Smooth muscle cell of the brain vasculature (primary cell): ENCODE results near the gene ARHGAP15.
A peak's percentile ranks its signal among the peaks of the same experiment; 100 is the strongest.

Experiments used
- DNase-seq: peaks from one replicate; pipeline ENCODE4 v3.0.0-alpha.2; 2012; ENCODE audit warnings: low read depth, low spot score

Gene ARHGAP15

DNA sequence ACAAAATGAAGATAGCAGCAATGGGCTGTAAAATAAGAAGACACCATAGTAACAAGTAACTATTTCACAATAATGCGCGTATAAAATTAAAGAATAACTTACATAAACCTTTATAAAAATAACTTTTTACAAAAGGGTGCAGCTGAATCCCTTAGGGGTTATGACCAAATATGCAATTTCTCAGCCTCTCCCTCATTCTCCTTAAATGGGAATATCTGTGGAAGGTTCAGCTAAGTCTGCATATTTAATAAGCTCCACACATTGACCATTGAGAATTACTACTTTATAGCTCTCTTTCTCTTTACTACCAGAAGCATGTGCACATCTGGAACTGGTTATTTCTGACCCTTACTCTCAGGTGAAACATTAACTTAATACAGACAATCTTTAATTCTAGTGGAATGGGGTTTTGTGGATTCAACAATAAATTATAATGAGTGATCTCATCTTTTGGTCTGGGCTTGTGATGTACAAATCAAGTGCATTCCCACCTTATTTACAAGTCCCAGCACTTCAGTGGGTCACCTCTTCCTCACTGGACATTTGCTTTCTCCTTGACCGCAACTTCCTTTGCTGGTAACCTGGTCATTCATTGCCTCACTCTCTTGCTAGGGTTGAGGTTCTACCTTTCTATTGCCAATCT is 15.7 kb downstream of the ARHGAP15 start:
- DNase-seq = no peak

DNA sequence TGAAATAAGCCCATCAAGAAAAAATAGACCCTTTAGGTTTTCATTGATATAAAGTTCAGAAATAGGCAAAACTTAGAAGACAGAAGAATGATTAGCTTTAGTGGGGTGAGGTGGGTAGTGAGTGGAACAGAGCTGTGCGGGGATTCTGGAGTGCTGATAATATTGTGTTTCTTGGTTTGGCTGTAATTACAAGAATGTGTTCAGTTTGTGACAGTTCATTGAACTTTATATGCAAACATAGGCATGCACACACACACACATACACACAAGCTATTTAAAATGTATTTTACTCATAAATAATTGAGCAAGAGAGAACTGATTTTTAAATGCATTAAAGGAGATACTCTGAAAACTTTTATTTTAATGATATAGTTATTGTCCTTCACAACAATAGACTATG is 17.1 kb downstream of the ARHGAP15 start:
- DNase-seq = no peak

DNA sequence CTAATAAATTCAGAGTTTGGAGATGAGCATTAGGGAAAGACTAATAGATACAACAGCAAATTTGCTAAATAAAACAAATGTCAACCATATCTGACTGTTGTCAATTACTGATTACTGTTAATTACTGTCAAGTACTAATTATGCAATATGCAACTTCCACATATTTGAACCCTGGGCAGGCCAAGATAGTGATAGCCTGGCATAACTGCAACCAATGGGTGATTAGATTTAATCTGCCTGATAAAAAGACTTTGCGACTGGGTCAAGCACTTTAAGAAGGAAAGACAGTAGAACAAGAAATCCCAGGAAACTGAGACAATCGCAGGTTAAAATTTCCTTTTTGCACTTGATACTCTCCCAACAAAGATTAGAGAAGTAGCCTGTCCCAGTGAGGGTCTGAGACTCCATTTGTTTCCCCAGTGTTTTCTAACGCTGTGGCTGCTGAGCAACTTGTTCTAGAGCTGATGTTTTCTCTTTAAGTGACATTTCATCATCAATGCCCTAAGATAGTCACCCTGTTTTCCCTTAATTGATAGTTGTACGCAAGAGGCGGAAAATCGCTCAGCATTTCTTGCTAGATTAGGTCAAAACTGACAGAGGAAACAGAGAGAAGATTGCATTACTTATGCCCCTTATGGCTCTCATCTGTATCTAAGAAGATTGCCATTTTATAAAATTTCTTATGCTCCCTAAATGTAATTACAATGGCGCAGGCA is 17.8 kb downstream of the ARHGAP15 start:
- DNase-seq = no peak

DNA sequence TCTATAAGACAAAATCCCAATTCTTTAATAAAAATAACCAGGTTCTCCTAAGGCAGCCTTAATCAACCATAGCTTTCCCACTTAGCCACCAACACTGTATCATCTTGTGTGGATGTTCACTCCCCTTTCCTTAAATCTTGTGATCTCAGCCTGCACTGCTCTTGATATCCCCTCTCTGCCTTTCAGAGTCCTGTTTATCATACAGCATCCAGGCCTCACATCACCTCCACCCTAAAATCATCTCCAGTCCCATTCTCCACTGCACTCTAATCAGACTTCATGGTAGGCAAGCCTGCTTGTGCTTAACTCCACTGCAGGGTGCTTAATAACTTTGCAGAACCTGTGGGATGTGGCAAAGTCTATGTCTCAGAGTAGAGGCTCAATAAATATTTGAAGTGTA is 18.8 kb downstream of the ARHGAP15 start:
- DNase-seq = no peak

DNA sequence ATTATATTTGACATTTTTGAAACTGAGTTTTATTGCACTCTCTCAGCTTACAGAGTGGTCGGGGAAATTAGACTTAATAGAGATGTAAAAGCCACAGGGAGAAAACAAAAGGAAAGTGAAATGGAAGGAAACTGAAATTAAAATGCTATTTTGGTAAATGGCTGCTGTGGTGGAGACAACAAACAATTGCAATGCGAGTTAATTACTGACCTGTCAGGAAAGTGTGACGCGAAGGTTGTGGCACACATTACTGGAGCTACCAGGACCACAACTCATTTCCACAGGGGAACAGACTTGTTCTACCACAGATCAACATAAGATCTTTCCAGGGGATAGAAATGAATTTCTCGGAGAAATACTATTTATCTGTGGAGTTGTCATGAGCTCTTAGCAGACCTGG is 19.5 kb downstream of the ARHGAP15 start:
- no peak for DNase-seq

DNA sequence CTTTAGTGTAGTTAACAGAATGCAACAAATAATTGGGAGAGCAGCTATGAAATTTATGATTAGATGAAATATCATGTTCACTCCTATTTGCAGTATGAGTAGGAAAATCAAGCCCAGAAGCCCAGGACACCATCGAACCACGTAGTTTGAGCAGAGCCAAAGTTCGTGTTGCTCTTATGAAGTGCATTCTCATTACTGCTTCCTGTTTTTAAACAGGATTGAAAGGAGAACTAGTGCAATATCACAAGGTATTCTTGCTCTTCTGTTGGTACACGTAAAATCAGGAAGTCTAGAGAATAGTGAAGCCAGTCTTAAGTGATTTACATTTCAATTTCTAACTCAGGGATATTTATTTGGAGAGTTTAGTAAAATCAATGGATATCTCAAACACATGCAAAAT is 21.1 kb downstream of the ARHGAP15 start:
- no peak for DNase-seq

DNA sequence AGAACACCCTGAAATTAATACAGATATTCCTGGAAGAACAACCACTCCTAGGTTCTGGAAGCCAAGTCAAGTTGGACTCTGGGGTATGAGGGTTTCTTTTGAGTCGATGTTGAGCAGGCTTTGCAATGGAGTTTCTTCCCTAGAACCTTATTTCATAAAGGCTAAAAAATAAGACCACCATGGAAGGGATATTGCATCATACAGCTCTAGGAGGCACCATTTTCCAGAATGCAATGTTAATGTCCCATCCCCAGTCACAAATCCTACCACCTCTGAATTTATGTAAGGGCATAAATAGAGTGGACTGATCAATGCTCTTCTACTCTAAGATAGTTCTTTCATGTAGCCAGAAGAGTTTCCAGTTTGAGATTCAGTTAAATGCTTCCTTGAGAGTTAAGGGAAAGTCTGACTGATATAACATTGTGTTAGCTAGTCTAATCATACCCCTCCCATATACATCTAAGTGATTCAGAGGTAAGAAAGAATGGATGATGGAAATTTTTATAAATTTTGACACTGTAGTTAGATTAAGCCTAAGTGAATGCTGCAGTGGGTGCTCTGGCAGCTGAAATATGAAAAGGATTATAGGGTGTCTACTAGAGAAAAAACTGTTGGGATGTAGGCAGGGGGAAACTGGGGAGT is 22.0 kb downstream of the ARHGAP15 start:
- DNase-seq = no peak

DNA sequence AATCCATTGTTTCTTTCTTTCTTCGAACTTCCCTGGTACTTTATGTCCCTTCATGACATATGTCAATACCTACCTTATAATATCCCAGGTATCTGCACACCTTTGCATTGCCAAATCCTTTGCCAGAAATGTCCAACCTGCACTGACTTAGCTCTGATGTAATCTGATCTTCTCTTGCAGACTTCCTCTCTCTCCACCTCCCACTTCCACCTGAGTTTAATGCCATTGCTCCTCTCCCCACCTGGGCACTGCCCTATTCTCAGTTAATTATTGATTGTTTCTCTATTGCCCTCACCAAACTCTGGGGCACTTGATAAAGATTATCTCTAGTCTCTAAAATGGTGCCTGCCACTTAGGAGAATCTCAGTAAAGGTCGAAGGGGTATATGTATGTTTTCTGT is 23.0 kb downstream of the ARHGAP15 start:
- DNase-seq = no peak

DNA sequence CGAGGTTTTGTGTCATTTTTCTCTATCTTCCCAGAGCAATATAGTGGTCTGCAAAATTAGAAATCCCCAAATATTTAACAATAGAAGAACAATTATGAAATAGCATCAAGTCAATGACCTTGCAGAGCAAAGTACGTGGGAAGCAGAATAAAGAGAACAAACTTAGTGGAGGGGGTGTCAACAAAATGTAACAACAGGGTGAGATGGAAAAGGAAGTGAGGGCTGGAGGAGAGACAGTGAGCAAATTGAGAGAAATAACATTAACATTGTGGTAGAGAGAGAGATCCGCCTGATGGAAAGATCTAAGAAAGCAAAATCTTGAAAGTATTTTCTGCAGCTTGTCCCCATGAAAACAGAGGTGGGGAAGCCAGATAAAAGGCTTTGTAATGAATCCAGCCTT is 23.4 kb downstream of the ARHGAP15 start:
- no peak for DNase-seq

DNA sequence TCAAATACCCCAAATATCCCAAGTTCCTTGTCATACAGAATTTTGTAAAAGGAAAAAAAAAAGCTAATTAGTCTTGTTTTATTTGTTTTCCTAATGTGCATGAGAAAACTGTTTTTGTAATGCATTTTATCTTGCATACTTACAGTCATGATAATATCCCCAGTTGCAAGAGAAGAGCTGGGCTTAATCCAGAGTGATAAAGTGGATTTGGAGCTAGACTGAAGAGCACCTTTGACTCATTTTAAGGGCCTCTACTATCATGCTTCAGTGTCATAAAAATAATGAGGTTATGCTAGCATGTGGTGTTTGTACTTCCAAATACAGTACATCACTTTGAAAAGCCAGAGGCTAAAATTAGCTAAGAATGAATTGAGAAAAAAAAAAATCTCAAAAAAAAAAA is 26.4 kb downstream of the ARHGAP15 start:
- DNase-seq = no peak

DNA sequence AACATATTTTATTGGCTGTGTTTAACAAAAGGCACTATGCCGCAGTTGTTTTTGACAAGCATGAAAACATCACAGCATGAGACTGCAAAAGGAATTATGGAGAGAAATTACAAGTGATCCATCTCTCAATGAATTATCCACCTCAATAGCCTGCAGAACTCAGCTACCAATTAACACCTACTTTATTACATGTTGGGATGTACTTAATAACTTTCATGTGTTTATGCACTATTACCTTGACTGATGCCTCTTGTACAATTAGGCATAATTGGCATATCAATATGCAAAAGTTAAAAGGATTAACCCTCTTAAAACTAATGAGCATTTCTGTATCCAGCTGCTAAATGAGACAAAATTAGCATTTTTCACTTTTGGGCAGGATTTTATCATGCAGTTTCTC is 27.8 kb downstream of the ARHGAP15 start:
- DNase-seq = no peak

DNA sequence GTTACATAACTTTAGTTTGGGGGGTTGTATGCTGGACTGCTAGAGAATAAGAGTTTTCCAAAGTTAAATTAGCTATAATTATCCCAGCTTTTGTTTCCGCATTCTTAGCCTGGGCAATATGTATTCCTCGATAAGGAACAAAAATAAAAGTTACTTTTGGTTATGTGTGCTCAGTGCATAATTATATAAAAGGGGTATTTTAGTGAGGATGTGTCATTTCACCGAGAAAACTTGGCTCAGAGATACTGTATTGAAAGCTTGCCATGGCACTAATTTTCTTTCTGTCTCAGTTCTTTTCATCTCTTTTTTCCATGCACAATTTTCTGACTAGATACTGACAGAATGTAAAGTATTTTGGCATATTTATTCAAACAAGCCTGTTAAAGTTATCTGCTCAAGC is 28.2 kb downstream of the ARHGAP15 start:
- DNase-seq = no peak

DNA sequence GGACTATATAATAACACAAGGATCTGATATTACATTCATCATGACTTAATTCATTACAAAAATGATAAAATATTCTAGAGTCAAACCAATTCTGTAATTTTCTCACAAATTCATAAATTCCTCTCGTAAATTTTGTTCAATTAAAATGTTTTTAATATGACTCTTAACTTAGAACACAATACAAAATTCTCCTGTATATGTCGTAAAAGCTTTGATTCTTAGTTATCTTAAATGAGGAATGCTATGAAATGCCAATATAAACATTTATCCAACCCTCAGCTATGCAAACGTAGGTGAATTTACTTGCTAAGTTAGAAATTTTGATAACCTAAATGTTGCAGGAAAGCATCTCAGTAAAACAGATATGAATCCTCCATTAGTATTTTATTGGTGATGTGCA is 28.9 kb downstream of the ARHGAP15 start:
- no peak for DNase-seq

DNA sequence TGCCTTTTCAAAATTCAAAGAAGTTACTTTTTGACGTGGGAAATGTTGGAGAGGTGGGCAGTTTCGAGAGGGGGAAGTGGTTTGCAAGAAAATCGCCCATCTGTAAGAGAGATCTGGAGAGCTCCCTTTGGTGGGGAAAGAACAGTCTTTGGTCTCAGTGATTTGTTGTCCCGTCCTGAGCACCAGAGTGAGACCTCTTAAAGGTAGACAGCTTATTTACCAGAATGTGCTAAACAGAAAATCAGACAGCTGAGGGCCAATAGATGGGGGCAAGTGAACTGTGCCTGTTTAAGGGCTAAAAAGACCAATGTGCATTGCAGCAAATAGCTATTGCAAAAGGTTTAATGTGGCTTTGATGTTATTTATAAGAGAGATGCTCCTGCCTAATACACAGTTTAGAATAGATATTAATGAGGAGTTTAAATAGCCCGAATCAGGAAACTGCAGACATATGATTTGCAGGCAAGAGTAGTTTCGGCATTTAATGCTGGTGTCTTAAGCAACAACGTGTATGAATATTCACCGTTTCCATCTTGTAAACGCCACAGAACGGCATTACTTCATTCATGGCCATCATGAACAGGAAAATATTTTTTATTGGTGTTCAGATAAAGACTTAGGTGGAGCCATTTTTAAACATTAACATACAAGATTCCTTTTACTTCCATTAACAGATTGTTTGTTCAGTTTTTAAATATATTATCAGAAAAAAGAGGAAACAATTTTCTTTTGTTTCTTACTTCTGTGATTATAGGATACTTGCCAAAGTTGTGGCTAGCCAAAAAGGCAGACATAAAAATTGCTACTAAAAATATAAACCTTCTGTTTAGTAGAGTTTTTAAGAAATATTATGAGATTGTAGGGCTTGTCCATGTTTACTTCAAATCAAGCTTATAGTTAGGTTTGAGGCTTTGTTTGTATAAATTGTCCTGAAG is 29.6 kb downstream of the ARHGAP15 start:
- no peak for DNase-seq

DNA sequence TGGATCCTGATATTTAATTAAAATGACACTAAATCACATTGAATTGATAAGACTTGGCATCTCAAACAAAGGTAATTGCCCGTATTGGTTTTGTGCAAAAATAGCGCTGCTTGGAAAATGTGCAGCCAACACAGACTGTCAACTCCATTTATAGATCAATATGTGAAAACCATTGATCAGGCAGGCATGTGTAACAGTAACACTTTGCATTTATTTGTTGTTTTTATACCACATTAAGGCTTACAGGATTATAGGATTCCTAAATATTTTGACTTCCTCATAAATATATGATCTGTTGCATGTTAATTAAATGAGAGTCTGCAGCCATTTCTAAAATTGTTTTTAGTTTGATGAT is 30.2 kb downstream of the ARHGAP15 start:
- no peak for DNase-seq

DNA sequence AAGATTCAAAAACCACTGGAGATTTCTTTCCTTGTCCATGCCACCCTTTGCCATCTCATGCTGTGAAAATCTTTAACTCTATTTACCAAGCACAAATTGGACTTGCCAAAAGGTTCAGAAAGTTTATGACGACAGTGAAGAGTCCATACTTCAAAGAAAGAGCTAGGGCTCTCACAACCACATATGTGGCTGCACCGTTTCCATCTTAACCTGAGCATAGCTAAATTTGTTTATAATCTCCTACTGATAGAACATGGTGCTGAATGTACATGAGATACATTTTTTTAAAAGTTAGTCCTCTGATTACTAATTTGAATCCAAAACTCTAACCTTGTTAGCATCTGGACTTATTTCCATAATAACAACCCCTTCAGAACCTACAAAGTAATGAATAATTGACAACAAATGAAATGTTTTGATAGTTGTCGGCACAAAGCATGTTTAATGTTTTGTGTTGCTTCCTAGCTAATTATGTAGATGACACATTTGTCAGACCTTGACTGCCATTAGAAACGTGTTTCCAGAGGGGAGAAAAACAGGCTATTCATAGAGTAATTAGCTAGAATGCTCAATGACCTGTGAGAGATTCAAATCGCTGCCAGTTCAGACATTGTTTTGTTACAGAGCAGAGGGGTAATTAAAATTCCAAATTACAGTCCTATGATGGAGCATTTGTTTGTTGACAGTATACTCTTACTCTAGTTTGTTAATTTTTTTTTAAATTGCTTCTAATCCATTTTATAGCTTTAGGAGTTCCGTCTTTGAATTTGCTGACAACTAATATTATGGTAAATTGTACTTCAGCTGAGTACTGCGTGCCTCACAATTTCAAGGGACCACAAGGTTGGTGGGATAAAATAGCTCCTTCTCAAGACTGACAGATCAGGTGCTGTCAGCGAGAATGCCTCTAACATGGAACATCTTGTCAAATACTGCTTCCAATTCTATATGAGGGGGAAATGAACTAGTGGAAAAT is 31.8 kb downstream of the ARHGAP15 start:
- no peak for DNase-seq

DNA sequence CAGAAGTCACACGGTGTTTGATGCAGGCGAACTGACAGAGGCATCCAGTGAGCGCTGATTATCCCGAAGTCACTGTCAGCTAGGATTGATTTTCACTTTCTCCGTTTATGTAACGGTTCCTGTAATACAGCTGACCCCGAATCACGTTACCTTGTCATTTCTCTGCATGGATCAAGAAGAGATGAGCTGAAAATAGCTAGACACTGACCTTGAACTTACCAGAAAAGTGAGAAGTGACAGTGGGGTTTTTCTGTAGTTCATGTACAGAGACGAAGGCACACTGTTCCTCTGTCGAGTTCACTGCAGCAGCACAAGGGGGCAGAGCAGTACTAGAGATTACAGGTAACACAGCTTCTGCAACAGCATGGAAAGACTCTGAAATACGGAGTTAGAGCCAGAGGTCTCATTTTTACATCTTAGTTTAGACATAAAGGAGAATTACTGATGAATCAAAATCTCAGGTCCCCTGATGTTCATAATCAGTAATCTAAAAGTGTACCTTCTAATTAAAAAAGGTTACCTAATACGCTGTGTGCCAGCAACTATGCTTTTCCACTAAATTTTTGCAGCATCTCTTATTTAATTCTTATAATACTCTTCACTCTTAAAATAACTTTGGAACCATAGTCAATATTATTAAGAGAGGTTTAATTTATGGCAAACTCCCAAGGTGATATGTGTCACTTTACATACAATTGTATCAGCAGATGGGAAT is 33.1 kb downstream of the ARHGAP15 start:
- peak; percentile 7 for DNase-seq

DNA sequence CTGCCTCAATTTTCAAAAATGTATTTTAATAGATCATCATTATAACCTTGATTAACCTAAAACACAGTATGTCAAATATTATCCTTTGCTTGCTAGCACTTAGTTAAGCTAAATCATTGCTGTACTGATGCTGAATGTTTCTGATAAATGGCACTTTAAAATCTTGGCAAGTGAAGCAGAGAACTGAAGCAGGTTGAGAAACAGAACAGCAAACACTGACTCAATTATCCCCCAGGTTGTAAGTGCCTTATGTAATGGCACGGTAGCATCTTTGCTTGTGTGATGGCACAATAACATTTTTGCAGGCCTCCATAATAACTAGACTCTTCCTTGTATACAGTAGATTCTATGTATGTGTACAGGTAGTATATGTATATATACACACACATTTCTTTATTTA is 33.8 kb downstream of the ARHGAP15 start:
- DNase-seq = no peak

DNA sequence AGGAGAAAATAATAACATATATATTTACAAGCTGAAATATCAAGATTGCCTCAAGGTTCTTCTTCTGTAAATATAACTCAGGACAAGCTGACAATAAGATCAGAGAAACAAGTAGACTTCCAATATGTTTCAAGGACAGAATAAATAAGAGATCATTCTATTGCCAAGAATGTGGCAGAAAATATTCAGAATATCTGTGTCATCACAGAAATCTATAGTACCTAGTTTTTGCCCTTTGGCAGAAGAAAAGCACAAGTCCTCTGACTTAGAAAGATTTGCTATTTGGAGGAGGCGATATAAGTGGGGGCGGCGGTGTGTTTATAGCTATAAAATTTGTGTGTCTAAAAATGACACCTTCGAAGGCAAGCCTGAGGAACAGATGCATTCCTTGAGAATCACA is 34.3 kb downstream of the ARHGAP15 start:
- DNase-seq = no peak

DNA sequence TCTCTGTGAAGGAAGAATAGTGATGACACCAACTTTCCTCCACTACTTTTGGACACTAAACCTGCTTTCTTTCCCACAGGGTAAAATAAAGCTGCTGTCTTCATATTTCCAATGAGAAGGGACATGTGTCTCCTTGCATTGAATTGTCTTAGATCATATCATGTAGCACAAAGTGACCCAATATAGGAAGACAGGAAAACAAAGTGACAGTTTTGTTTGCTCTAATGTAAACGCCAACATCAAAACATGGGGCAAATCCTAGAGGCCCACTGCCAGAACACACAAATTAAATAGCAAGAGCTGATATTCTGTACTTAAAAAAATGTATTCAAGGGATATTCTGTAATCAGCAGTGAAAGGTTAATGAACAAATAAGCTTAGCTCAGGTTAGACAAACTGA is 36.1 kb downstream of the ARHGAP15 start:
- no peak for DNase-seq
